ENCODE data around the gene CREG2.

DNA sequence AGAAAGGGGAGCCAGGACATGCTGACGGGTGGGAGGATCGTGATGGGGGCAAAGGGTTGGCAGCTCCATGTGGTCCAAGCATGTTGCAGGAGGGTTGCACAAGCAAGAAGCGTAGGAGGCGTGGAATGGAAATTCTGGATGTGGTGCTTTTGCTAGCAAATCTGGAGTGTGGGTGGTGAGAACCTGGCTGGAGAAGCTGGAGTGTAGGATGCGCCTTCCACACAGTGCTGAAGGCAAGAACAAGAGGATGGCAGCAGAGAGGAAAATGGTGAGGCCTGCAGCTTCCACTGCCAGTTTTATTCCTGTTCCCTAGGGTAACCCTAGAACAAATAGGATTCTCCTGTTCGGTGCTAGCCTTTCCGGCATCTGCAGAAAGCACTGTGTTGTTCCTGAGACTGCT lies 22.4 kb downstream of the CREG2 start:
- TF ChIP-seq POLR2AphosphoS5 (IDR thresholded peaks at IDR 0.05; ENCODE audit: borderline replicate concordance, low read depth, low read length) = no peak
- TF ChIP-seq EZH2 (IDR thresholded peaks at IDR 0.05) = no peak
- TF ChIP-seq FOXP2 (optimal IDR thresholded peaks at IDR 0.05; ENCODE audit: control extremely low read depth, extremely low read length, insufficient read depth) = no peak
